ENCODE measurements around the gene GATB.
A peak's percentile ranks its signal among the peaks of the same experiment; 100 is the strongest.

DNA sequence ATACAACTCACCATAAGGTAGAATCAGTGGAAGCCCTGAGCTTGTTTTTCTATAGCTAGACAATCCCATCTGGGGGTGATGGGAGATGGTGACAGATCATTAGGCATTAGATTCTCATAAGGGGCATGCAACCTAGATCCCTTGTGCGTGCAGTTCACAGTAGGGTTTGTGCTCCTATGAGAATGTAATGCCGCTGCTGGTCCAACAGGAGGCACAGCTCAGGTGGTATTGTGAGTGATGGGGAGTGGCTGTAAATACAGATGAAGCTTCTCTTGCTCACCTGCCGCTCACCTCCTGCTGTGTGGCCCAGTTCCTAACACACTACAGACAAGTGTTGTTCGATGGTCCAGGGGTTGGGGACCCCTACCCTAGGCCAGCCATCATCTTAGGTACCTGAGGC, 5.9 kb upstream of the GATB start:
- TF ChIP-seq, protein P1, sequence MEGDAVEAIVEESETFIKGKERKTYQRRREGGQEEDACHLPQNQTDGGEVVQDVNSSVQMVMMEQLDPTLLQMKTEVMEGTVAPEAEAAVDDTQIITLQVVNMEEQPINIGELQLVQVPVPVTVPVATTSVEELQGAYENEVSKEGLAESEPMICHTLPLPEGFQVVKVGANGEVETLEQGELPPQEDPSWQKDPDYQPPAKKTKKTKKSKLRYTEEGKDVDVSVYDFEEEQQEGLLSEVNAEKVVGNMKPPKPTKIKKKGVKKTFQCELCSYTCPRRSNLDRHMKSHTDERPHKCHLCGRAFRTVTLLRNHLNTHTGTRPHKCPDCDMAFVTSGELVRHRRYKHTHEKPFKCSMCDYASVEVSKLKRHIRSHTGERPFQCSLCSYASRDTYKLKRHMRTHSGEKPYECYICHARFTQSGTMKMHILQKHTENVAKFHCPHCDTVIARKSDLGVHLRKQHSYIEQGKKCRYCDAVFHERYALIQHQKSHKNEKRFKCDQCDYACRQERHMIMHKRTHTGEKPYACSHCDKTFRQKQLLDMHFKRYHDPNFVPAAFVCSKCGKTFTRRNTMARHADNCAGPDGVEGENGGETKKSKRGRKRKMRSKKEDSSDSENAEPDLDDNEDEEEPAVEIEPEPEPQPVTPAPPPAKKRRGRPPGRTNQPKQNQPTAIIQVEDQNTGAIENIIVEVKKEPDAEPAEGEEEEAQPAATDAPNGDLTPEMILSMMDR (IDR thresholded peaks at IDR 0.05): peak in 3 of 6 experiments; percentile 46 to 60 (median 52)
- TF ChIP-seq POLR2A (IDR thresholded peaks at IDR 0.05): no peak

Data from Peyer's patch (tissue), 4 donors.